HepG2 (cell line): ENCODE results near the gene NT5C3B. TPM values are rescaled to one million over a fixed set of nuclear protein-coding genes. Genes with fewer than 3 reads are reported as not detected.

Experiments
- BCL6 ChIP-seq: IDR thresholded peaks from 2 replicates; pipeline ENCODE4 v1.6.1; 2016; ENCODE audit warnings: missing genetic modification reagents, missing compliant biosample characterization
- CENPX ChIP-seq: sonication (generic); formaldehyde crosslinking; IDR thresholded peaks from 2 replicates; pipeline ENCODE4 v1.9.0; 2021; ENCODE audit warnings: mild to moderate bottlenecking, missing genetic modification reagents, moderate library complexity
- CHD4 ChIP-seq: fragments of 200-600 bp; sonication (generic); IDR thresholded peaks from 2 replicates; pipeline ENCODE4 v1.7.0; 2017; ENCODE audit warnings: mild to moderate bottlenecking, low read length, borderline replicate concordance
- CTCF ChIP-seq: sonication (generic); formaldehyde crosslinking; IDR thresholded peaks from 2 replicates; pipeline ENCODE4 v1.5.0; 2020; ENCODE audit warnings: mild to moderate bottlenecking, missing genetic modification reagents, moderate library complexity
- HMGXB3 ChIP-seq: sonication (generic); formaldehyde crosslinking; IDR thresholded peaks from 2 replicates; pipeline ENCODE4 v1.4.0; 2020; ENCODE audit warnings: missing genetic modification reagents, borderline replicate concordance
- HNF4A ChIP-seq: sonication (generic); formaldehyde crosslinking; IDR thresholded peaks from 2 replicates; pipeline ENCODE4 v1.4.0; 2020; ENCODE audit warnings: missing genetic modification reagents
- NR2F2 ChIP-seq: IDR thresholded peaks from 2 replicates; pipeline ENCODE4 v1.6.1; 2012; ENCODE audit warnings: low read depth, inconsistent platforms, borderline replicate concordance
- RAD51 ChIP-seq: fragments of 450-650 bp; IDR thresholded peaks from 2 replicates; pipeline ENCODE4 v1.6.1; 2016; ENCODE audit warnings: borderline replicate concordance
- TAF15 ChIP-seq: fragments of 200-400 bp; formaldehyde crosslinking; IDR thresholded peaks from one replicate; pipeline ENCODE4 v1.6.1; 2018; ENCODE audit warnings: mild to moderate bottlenecking, low read depth, low read length; ENCODE audit not compliant: poor library complexity, severe bottlenecking
- ZNF276 ChIP-seq: sonication (generic); formaldehyde crosslinking; IDR thresholded peaks from 2 replicates; pipeline ENCODE4 v1.4.0; 2020; ENCODE audit warnings: mild to moderate bottlenecking, low read depth, missing genetic modification reagents
- ZNF33A ChIP-seq: sonication (generic); formaldehyde crosslinking; IDR thresholded peaks from 2 replicates; pipeline ENCODE4 v1.5.1; 2020; ENCODE audit warnings: missing genetic modification reagents, mild to moderate bottlenecking, moderate library complexity, borderline replicate concordance
- ZNF703 ChIP-seq: sonication (generic); formaldehyde crosslinking; IDR thresholded peaks from 2 replicates; pipeline ENCODE4 v1.5.1; 2020; ENCODE audit warnings: missing genetic modification reagents, mild to moderate bottlenecking, moderate library complexity, borderline replicate concordance
- ZNF839 ChIP-seq: sonication (generic); formaldehyde crosslinking; IDR thresholded peaks from 2 replicates; pipeline ENCODE4 v1.4.0; 2020; ENCODE audit warnings: missing genetic modification reagents, mild to moderate bottlenecking, borderline replicate concordance
- polyA plus RNA-seq, 8 experiments: library from polyadenylated mRNA; depleted of rRNA in 3 of 8; stranded (reverse) in 7 of 8; unstranded in 1 of 8; fragments of >200 nt; fragmentation: Illumina TruSeq in 4 of 8; extraction: Trizol in 4 of 8; gene quantifications; 2 replicates each; pipeline versions ENCODE4 v1.2.1 to v1.2.3, GENCODE V29; 2011 to 2016; ENCODE audit warnings: low read depth in 4 of 8, missing spikeins in 1 of 8, mixed read lengths in 1 of 8; ENCODE audit not compliant: insufficient read depth in 1 of 8
- total RNA-seq, 5 experiments: library from RNA; depleted of rRNA; stranded (reverse); fragments of >200 nt; fragmentation: Illumina TruSeq; extraction: Trizol; gene quantifications; 2 replicates each; pipeline ENCODE4 v1.2.3, GENCODE V29; 2016; ENCODE audit warnings: low read depth in 1 of 5
- TF ChIP-seq, protein P1 (sequence below): IDR thresholded peaks from 2 replicates; pipeline ENCODE4 v1.6.1; 2016; ENCODE audit warnings: low read depth, missing genetic modification reagents, missing compliant biosample characterization

The NT5C3B gene
- total and polyA plus RNA-seq, 2 of the 13 experiments (the other 11 are each of a cell fraction or from before 2014, with no cell fraction given), result 104 to 126 TPM

DNA sequence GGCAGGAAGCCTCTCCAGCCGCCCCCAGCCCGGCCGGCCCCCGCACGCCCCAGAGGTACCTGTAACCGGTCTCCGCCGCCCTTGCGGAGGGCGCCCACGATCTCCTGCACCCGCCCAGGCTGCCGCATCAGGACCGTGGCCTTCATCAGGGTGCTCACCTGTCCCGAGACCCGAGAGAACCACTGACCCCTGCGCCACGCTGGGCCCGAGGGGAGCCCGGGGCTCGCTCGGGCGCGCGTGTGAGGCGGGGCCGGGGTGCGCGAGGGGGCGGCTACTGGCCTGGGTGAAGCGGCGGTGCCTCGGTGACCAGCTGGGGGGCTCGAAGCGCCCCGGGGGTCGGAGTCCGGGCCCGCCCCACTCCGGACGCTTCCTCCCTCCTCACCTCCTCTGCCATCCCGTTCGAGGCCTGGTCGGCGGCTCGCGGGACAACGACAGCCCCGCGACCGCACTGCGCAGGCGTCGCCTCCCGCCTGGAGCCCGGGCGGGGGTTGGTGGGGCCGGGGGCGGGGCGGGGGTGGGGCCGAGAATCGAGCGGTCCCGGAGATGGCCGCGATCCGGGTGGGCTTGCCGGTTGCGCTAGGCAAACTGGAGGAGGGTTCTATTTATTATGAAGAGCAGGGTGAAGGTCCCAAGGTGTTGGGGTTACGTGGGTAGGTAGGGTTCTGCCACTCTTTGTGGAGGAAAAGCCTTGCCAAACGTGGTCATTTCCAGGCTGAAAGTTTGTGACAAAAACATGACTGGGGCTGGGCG is at the start of gene NT5C3B (continued):
- TF ChIP-seq ZNF276 (CRISPR knock-in tag) (no peak), TAF15 (no peak), ZNF33A (no peak), RAD51 (no peak), HNF4A (no peak), ZNF703 (CRISPR knock-in tag) (no peak), BCL6 (CRISPR knock-in tag) (no peak), ZNF839 (CRISPR knock-in tag) (no peak), CHD4 (no peak), CENPX (CRISPR knock-in tag) (no peak), NR2F2 (no peak), HMGXB3 (no peak), CTCF (CRISPR knock-in tag) (no peak)
- TF ChIP-seq, protein P1, sequence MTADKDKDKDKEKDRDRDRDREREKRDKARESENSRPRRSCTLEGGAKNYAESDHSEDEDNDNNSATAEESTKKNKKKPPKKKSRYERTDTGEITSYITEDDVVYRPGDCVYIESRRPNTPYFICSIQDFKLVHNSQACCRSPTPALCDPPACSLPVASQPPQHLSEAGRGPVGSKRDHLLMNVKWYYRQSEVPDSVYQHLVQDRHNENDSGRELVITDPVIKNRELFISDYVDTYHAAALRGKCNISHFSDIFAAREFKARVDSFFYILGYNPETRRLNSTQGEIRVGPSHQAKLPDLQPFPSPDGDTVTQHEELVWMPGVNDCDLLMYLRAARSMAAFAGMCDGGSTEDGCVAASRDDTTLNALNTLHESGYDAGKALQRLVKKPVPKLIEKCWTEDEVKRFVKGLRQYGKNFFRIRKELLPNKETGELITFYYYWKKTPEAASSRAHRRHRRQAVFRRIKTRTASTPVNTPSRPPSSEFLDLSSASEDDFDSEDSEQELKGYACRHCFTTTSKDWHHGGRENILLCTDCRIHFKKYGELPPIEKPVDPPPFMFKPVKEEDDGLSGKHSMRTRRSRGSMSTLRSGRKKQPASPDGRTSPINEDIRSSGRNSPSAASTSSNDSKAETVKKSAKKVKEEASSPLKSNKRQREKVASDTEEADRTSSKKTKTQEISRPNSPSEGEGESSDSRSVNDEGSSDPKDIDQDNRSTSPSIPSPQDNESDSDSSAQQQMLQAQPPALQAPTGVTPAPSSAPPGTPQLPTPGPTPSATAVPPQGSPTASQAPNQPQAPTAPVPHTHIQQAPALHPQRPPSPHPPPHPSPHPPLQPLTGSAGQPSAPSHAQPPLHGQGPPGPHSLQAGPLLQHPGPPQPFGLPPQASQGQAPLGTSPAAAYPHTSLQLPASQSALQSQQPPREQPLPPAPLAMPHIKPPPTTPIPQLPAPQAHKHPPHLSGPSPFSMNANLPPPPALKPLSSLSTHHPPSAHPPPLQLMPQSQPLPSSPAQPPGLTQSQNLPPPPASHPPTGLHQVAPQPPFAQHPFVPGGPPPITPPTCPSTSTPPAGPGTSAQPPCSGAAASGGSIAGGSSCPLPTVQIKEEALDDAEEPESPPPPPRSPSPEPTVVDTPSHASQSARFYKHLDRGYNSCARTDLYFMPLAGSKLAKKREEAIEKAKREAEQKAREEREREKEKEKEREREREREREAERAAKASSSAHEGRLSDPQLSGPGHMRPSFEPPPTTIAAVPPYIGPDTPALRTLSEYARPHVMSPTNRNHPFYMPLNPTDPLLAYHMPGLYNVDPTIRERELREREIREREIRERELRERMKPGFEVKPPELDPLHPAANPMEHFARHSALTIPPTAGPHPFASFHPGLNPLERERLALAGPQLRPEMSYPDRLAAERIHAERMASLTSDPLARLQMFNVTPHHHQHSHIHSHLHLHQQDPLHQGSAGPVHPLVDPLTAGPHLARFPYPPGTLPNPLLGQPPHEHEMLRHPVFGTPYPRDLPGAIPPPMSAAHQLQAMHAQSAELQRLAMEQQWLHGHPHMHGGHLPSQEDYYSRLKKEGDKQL (CRISPR knock-in tag), result no peak
